Raji (cell line): ENCODE measurements around the gene KRT3.

Experiments used
- POLR2A ChIP-seq: IDR thresholded peaks from 2 replicates; pipeline ENCODE4 v1.6.1; 2011; ENCODE audit warnings: low read depth, low read length, control low read depth; ENCODE audit not compliant: insufficient read depth

KRT3 gene

GRCh38 chr12:52789637-52790426 lies 6.1 kb downstream of the KRT3 start:
- TF ChIP-seq POLR2A = no peak

GRCh38 chr12:52788876-52789636 lies 6.9 kb downstream of the KRT3 start:
- no peak for TF ChIP-seq POLR2A

GRCh38 chr12:52788192-52788875 lies 7.6 kb downstream of the KRT3 start:
- TF ChIP-seq POLR2A = no peak

- no peak for TF ChIP-seq POLR2A
Observed at GRCh38 chr12:52787324-52788191, 8.4 kb downstream of the KRT3 start.

GRCh38 chr12:52784909-52785308 lies 11.0 kb downstream of the KRT3 start:
- TF ChIP-seq POLR2A = no peak

- TF ChIP-seq POLR2A = no peak
Observed at GRCh38 chr12:52783563-52784316, 12.2 kb downstream of the KRT3 start.

- no peak for TF ChIP-seq POLR2A
Observed at GRCh38 chr12:52782502-52782901, 13.4 kb downstream of the KRT3 start.

GRCh38 chr12:52781399-52782082 lies 14.4 kb downstream of the KRT3 start:
- no peak for TF ChIP-seq POLR2A

- TF ChIP-seq POLR2A = no peak
Observed at GRCh38 chr12:52779914-52780313, 16.0 kb downstream of the KRT3 start.

GRCh38 chr12:52778833-52779232 lies 17.1 kb downstream of the KRT3 start:
- no peak for TF ChIP-seq POLR2A

- no peak for TF ChIP-seq POLR2A
Observed at GRCh38 chr12:52777566-52777965, 18.4 kb downstream of the KRT3 start.

GRCh38 chr12:52776913-52777395 lies 19.0 kb downstream of the KRT3 start, which contains the start of gene KRT76:
KRT76 (minus strand) TSS chr12:52777345; CDS start chr12:52777291, 54 bp downstream.
- no peak for TF ChIP-seq POLR2A

GRCh38 chr12:52776435-52776834 lies 19.5 kb downstream of the KRT3 start:
- no peak for TF ChIP-seq POLR2A
